Memory B cell (primary cell): ENCODE data around the gene PDZD2.
"Not testable (repeated sequence)": the region's sequence is repeated elsewhere in the genome, so short reads cannot be mapped to it uniquely, and the experiment has no call there.

Experiments
- ATAC-seq: fragments of 150-1000 bp; cut with Tn5 transposase; 2 replicates; pipeline ENCODE4 v1.10.0; 2021; ENCODE audit warnings: low read depth, mild to moderate bottlenecking, moderate library complexity
- DNase-seq, 2 donors: peaks; one replicate each; pipeline ENCODE4 v3.0.0; 2022; ENCODE audit warnings: low spot score in 2 of 2
- H3K27ac Mint-ChIP-seq: one replicate; pipeline ENCODE4 v1.8.0; 2022; ENCODE audit warnings: mild to moderate bottlenecking, moderate library complexity, mixed read lengths
- H3K27me3 Mint-ChIP-seq: one replicate; pipeline ENCODE4 v1.8.0; 2022; ENCODE audit warnings: mixed read lengths
- H3K36me3 Mint-ChIP-seq: one replicate; pipeline ENCODE4 v1.8.0; 2022; ENCODE audit warnings: mild to moderate bottlenecking, mixed read lengths
- H3K4me1 Mint-ChIP-seq: one replicate; pipeline ENCODE4 v1.8.0; 2022; ENCODE audit warnings: mixed read lengths
- H3K4me3 Mint-ChIP-seq: one replicate; pipeline ENCODE4 v1.8.0; 2022; ENCODE audit warnings: mild to moderate bottlenecking, moderate library complexity, mixed read lengths
- H3K9me3 Mint-ChIP-seq: one replicate; pipeline ENCODE4 v1.8.0; 2022; ENCODE audit warnings: mixed read lengths

PDZD2 gene

DNA sequence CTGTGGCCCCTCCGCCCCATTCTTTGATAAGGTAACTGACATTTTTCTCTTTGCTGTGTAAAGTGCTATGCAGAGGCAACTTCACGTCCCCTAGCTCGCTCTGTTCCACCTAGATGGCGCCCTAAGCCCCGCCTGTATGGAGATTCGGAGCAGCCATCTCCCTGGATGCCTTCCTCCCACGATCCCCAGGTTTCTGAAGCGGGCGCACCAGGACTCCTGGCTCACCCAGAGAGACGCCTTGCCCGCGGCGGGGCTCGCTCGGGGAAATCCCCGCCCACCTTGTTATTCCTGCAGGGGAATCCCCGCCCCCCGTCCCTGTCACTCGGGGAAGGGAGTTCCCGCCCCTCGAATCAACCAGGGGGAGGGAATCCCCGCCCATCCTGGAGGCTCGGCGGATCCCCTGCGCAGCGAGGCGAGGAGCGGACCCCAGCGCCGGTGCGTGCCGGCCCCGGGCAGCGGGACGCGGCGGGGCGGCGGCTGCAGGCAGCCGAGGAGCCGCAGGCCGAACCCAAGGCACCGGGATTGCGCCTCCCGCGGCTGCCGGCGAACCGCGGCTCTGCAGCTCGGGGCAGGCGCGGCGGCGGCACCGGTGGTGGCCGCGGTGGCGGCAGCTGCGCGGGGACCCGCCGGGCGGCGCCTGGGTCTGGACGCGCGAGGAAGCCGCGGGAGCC, at the start of gene PDZD2:
Gene PDZD2, plus strand, starts transcription at position 384 of the 671 bp plus-strand sequence.
- Mint-ChIP-seq H3K9me3 (no peaks in the 10 kb centered on the region), H3K4me3 (peak within 1 kb of the TSS; percentile 84), H3K36me3 (no peaks in the 10 kb centered on the region), H3K27me3 (peaks cover 6% of the 10 kb centered on the region), H3K4me1 (peaks cover 3% of the 10 kb centered on the region), H3K27ac (peak within 1 kb of the TSS; percentile 80)
- ATAC-seq (peak; percentile 76), DNase-seq (peak; percentile 23 to 48)

DNA sequence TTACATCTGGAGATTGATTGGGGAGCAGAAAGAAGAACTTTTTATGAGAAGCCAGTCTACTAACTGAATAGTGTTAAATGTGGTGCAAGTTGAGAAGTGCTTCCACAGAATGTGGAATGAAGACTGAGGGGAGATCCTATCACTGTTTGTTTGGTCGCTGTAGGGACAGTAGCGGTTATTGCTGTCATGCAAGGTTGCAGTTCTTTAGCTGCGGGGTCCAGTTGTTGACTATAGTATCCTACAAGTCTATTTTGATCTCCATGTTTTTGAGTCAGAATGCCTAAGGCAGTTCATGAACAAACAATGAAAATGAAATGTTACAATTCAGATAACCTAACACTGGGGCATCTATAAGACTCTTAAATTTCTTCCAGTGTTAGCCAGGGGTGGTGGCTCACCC, 45.3 kb upstream of the PDZD2 start:
- Mint-ChIP-seq H3K36me3 (no peaks in the 10 kb centered on the region), H3K9me3 (no peaks in the 10 kb centered on the region), H3K27me3 (peaks cover 2% of the 10 kb centered on the region), H3K4me1 (peaks cover 2% of the 10 kb centered on the region), H3K4me3 (no peak overlapping the region), H3K27ac (no peak overlapping the region)
- no peak for DNase-seq
- no peak for ATAC-seq

DNA sequence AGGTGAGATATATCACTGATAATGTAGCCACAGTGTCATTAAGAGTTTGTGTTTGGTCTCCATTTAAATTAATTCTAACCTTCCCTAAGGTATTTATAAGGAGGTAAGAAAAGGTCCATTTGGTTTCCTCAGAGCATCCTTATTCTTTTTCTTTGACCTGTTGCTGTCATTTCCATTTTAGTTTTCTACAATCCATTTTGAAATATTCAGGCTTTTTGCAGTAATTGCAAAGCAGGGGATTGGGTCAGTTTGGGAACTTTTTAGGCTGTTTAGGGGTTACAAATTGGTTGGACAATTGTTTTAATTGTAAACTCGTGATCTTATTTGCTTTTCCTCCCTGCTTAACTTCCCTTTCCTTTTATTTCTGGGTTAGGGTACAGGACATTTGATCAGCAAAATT, 42.6 kb upstream of the PDZD2 start:
- H3K9me3 Mint-ChIP-seq, result no peaks in the 10 kb centered on the region
- ATAC-seq, result no peak
- H3K4me3 Mint-ChIP-seq, result no peak overlapping the region
- no peaks in the 10 kb centered on the region for H3K27me3 Mint-ChIP-seq
- no peaks in the 10 kb centered on the region for H3K36me3 Mint-ChIP-seq
- DNase-seq, result no peak
- H3K4me1 Mint-ChIP-seq, result peaks cover 3% of the 10 kb centered on the region
- H3K27ac Mint-ChIP-seq, result no peak overlapping the region

DNA sequence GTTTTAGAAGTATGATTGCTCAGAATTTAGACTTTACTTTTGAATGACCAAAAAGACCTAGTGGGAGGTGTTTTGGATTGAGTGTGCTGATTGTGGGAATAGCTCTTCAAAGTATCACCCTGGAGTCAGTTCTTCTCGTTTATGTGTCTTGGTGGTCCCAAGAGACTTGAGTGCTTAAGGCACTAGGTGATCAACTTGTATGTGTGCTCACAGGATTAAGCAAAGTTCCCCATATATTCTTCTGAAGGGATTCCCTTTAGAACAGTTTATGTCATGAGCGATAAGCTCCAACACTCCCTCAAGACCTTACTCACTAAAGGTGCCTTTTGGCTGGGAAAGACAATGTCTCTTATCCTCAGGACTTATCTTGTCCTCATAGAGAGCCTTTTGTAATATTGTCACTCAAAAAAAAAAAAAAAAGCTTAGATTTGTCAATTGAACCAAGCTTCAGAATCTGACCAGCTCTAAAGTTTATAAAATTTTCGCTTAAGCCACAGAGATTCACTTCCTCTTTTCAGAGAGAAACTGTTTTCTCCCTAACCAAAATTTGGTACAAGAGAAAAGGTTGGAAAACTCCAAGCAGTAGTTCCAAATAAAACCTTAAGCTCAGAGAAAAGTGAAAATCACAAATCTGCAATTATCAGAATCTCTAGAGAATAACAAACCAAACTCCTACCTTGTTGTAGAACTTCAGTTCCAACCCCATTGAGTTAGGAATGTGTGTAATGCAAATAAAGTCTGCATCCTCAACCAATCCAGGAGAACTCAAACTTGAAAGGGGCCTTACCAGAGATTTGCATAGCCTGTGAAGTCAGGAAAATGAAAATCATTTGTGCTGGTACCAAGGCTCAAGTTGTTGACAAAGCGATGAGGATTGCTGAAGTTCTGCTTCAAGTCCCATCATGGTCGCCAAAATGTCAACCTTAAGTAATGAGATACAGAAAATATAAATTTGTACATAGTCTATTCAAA, 40.0 kb upstream of the PDZD2 start:
- DNase-seq, result no peak
- Mint-ChIP-seq H3K36me3 (no peaks in the 10 kb centered on the region), H3K9me3 (no peaks in the 10 kb centered on the region), H3K4me3 (no peak overlapping the region), H3K4me1 (peaks cover 3% of the 10 kb centered on the region), H3K27me3 (peaks cover 3% of the 10 kb centered on the region), H3K27ac (no peak overlapping the region)
- ATAC-seq, result peak; percentile 29

DNA sequence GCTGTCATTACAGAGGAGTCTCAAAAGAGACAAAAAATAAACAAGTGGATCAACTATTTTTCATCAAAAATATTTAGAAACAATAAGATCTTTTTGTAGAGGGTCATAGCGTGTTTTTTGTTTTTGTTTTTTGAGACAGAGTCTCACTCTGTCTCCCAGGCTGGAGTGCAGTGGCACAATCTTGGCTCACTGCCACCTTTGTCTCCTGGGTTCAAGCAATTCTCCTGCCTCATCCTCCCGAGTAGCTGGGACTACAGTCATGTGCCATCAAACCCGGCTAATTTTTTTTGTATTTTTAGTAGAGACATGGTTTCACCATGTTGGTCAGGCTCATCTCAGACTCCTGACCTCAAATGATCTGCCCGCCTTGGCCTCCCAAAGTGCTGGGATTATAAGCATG, 36.6 kb upstream of the PDZD2 start:
- not testable (repeated sequence) for H3K27ac Mint-ChIP-seq, DNase-seq, H3K36me3 Mint-ChIP-seq, H3K27me3 Mint-ChIP-seq, H3K9me3 Mint-ChIP-seq, H3K4me3 Mint-ChIP-seq, ATAC-seq, H3K4me1 Mint-ChIP-seq

DNA sequence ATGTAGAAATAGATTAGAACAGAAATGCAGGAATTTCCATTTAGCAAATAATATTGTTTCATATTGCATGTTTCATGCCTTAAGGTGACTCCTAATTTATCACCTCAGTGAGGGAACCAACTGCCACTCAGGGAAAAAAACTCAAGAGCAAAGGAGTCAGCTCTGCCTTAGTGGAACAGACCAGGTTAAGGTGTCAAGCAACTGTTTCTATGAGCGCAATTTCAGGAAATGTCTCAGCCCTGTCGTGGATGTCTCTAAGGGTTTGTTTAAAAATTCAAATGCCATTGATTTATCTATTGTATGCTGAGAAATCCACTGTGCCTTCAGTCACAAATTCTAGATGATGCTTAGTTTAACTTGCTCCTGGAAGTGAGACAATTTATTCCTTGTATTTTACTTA, 34.7 kb upstream of the PDZD2 start:
- no peak for ATAC-seq
- Mint-ChIP-seq H3K4me1 (no peaks in the 10 kb centered on the region), H3K27me3 (peaks cover 4% of the 10 kb centered on the region), H3K9me3 (no peaks in the 10 kb centered on the region), H3K4me3 (no peak overlapping the region), H3K36me3 (no peaks in the 10 kb centered on the region), H3K27ac (no peak overlapping the region)
- no peak for DNase-seq

DNA sequence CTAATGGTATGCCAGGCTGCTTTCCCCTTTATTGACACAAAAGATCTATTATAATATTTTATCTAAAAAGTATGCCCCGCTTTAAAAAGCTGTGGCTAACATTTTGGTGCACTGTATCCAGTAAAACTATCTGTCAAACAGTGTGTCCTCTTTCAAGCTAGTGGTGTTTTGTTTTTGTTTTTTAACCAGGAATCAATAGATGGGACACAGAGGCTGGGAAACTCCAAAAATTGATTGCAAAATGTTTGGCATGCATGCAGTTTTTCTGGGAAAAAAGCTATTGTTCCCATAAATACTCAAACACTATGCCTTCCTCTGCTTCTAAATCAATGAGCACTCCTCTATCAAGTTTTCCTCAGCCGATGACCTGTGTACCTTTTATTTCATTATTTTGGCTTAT, 34.3 kb upstream of the PDZD2 start:
- Mint-ChIP-seq H3K27me3 (peaks cover 4% of the 10 kb centered on the region), H3K4me3 (no peak overlapping the region), H3K36me3 (no peaks in the 10 kb centered on the region), H3K27ac (no peak overlapping the region), H3K9me3 (no peaks in the 10 kb centered on the region), H3K4me1 (no peaks in the 10 kb centered on the region)
- ATAC-seq (no peak), DNase-seq (no peak)

DNA sequence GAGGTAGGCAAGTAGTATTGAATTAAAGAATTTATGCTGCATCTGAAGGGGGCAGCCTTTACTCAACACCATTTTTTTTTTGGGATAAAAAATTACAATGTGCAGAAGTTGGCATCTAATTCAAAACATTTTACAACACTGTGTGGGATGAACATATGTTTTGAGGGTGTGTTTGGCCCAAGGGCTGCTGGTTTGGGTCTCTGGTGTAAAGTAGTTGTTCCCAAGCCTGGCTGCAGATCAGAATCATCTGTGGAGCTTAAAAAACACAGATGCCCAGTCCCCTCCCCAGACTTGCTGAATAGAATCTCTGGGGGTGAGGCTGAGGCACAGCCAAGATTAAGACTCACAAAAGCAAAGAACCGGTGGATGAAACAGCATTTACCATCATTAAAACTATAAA, 33.0 kb upstream of the PDZD2 start:
- Mint-ChIP-seq H3K27me3 (peaks cover 4% of the 10 kb centered on the region), H3K9me3 (no peaks in the 10 kb centered on the region), H3K4me1 (no peaks in the 10 kb centered on the region), H3K27ac (no peak overlapping the region), H3K36me3 (no peaks in the 10 kb centered on the region), H3K4me3 (no peak overlapping the region)
- DNase-seq (no peak), ATAC-seq (no peak)

DNA sequence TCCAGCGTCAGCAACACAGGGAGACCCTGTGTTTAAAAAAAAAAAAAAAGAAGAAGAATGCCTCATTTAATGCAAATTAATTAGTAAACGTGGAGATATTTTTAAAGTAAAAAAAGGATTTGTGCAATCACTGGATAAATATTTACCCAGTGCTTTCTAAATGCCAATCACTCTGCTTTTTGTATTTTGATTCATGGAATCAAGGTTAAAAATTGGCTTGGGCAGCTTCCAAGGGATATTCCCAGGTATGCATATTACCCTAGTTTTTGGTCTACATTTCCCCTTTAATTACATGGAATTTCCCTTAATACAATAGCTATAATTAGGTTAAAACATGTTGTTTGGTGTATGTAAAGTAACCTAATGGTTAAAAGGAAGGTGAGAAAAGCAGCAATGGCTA, 31.4 kb upstream of the PDZD2 start:
- DNase-seq (no peak), ATAC-seq (no peak)
- Mint-ChIP-seq H3K27me3 (peaks cover 2% of the 10 kb centered on the region), H3K36me3 (no peaks in the 10 kb centered on the region), H3K9me3 (no peaks in the 10 kb centered on the region), H3K27ac (no peak overlapping the region), H3K4me3 (no peak overlapping the region), H3K4me1 (no peaks in the 10 kb centered on the region)

DNA sequence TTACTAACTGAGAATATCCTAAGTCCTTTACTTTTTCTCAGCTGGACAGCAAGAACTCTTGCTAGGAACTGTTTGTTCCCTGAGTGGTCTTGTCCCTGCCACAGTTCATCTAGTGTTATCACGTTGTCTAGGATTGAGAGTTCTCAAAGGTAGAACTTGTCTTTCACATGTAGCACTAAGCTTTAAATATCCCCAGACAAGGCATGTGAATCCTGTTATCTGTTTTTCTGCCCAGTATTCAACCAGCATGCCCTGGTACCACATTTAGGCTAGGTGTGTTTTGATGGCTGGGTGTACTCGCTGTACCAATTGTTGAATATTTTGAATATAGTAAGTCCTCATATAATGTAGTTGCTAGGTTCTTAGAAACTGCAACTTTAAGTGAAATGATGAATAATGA, 27.9 kb upstream of the PDZD2 start:
- DNase-seq, result no peak
- no peak for ATAC-seq
- no peaks in the 10 kb centered on the region for H3K9me3 Mint-ChIP-seq
- no peak overlapping the region for H3K27ac Mint-ChIP-seq
- H3K36me3 Mint-ChIP-seq, result no peaks in the 10 kb centered on the region
- H3K4me1 Mint-ChIP-seq, result no peaks in the 10 kb centered on the region
- no peak overlapping the region for H3K4me3 Mint-ChIP-seq
- H3K27me3 Mint-ChIP-seq, result peaks cover 3% of the 10 kb centered on the region

DNA sequence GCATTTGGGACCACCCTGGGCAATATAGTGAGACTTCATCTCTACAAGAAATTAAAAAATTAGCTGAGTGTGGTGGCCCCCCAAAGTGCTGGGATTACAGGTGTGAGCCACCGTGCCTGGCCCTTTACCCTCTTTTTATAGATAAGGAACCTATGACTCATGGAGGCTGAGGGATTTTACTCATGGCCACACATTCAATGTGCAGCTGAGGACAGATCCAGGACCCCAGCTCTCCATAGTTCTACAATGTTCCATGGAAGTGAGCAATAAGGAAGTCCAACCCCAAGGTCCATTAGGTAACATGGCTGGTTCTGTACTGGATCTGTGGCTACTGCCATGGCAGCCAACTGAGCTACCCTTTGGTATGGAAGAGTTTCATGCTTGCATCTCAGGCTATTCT, 25.3 kb upstream of the PDZD2 start:
- no peak overlapping the region for H3K4me3 Mint-ChIP-seq
- H3K27ac Mint-ChIP-seq, result no peak overlapping the region
- H3K36me3 Mint-ChIP-seq, result no peaks in the 10 kb centered on the region
- DNase-seq (no peak), ATAC-seq (no peak)
- H3K27me3 Mint-ChIP-seq, result peaks cover 8% of the 10 kb centered on the region
- no peaks in the 10 kb centered on the region for H3K4me1 Mint-ChIP-seq
- H3K9me3 Mint-ChIP-seq, result no peaks in the 10 kb centered on the region

DNA sequence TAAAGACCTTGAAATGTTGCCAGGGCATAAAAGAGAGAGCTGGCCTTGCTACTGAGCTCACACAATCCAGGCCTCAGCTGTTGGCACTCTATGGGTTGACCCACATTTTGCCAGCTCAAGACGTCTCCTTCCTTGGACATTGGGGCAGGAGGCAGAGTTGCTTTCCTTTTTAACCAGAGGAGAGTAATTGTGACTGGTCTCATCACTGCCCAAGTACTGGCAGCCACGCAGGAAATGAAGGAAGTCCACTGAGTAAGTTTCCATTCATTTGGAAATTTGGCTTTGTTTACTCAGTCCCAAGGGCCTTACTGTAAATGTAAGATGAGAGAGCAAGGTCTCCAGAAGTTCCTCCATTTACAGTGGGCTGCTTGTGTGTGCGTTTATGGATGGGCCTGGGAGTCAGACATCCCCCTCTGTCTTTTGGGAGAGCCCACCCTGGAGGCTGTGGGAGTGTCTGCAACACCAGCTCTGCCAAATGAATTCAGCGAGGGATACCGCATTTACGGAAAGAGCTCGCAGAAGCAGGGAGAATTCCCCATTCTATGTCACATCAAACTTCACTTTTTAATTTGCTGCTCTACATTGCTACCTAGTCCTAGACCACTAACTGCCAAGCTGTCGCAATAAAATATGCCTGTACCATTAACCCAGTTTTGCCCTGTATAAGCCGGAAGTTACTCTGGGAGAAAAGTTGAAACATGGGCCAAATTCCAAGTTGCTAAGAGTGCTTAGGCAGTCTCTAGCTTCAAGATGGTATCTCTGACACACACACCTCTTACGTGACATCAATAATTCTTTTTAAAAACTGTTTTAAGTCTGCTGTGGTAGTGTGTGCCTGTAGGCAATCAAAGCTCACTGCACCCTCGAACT, 24.5 kb upstream of the PDZD2 start:
- no peaks in the 10 kb centered on the region for H3K4me1 Mint-ChIP-seq
- DNase-seq (no peak), ATAC-seq (no peak)
- H3K36me3 Mint-ChIP-seq, result no peaks in the 10 kb centered on the region
- H3K27ac Mint-ChIP-seq, result no peak overlapping the region
- H3K4me3 Mint-ChIP-seq, result no peak overlapping the region
- H3K9me3 Mint-ChIP-seq, result no peaks in the 10 kb centered on the region
- peaks cover 8% of the 10 kb centered on the region for H3K27me3 Mint-ChIP-seq

DNA sequence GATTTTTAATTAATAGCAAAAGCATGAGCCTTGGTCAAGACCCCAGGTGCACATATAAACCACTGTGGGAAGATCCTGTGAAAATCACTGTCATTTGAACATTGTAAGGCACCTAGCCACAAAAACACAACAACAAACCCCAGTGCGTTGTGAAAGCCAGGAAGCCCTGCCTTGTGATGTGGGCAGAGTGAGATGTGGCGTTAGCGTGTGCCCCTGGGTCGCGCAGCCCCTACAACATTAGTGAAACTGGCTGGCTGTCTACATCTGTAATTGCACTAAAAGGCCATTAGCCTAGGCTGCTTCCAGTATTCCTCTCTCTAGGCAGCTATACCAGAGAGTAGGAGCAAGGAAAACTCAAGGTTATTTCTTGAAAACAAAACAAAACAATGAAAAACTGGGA, 21.1 kb upstream of the PDZD2 start:
- Mint-ChIP-seq H3K9me3 (no peaks in the 10 kb centered on the region), H3K4me1 (no peaks in the 10 kb centered on the region), H3K27ac (no peak overlapping the region), H3K36me3 (peaks cover 3% of the 10 kb centered on the region), H3K4me3 (no peak overlapping the region), H3K27me3 (peaks cover 12% of the 10 kb centered on the region)
- ATAC-seq (no peak), DNase-seq (no peak)

DNA sequence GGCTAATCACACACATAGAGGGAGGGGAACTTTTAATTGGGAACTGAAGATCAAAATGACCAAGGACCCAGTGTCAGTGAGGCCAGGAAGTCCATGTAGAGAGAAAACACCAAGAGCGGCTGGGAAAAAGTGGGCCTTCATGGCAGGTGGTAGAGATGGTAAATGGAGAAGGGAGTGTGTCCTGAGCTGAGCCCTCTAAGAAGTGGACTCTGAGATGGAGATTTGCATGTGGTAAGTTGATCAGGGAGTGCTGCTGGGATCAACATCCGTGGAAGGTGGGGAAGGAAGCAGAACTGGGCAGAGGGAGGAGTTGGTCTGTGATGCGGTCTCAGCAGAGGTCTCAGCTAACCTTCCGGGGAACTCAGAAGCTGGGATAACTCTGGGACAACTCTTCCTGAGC, 18.9 kb upstream of the PDZD2 start:
- ATAC-seq (no peak), DNase-seq (no peak)
- Mint-ChIP-seq H3K4me1 (no peaks in the 10 kb centered on the region), H3K4me3 (no peak overlapping the region), H3K36me3 (peaks cover 3% of the 10 kb centered on the region), H3K9me3 (no peaks in the 10 kb centered on the region), H3K27ac (no peak overlapping the region), H3K27me3 (peaks cover 13% of the 10 kb centered on the region)
